Panc1 (cell line): ENCODE results near the gene SSR2. TPM values are rescaled to one million over a fixed set of nuclear protein-coding genes. Genes with fewer than 3 reads are reported as not detected.

Experiments used
- ATAC-seq: fragments of 200-7000 bp; cut with Tn5 transposase; 2 replicates; pipeline ENCODE4 v1.9.1; 2020; ENCODE audit warnings: mild to moderate bottlenecking, moderate library complexity
- BruUV-seq: library from RNA; stranded (reverse); fragments of 400-500 nt; replicated peaks from 2 replicates; lab custom pipeline; 2021; lab: Mats Ljungman, UMichigan
- CTCF ChIA-PET: fragments of 300-600 bp; sonication (Branson Sonifier 250); formaldehyde crosslinking; loops from one replicate; lab custom pipeline; 2022; ENCODE audit warnings: antibody characterized with exemption; lab: Charles Lee
- POLR2A ChIA-PET: fragments of 300-600 bp; sonication (Branson Sonifier 250); formaldehyde crosslinking; loops from one replicate; lab custom pipeline; 2022; ENCODE audit warnings: antibody characterized with exemption; lab: Charles Lee
- DNase-seq: peaks from one replicate; pipeline ENCODE4 v3.0.0-alpha.2; 2010; ENCODE audit warnings: low read depth, low spot score
- H3K27ac ChIP-seq: 2 replicates; pipeline ENCODE4 v1.5.1; 2011; ENCODE audit warnings: mild to moderate bottlenecking, low read length, inconsistent platforms
- H3K27me3 ChIP-seq: fragments of 200-500 bp; sonication (Bioruptor generic); 2 replicates; pipeline ENCODE4 v1.6.0; 2014; ENCODE audit warnings: low read length, inconsistent platforms; ENCODE audit not compliant: control insufficient read depth, insufficient read depth
- H3K36me3 ChIP-seq: fragments of 200-500 bp; sonication (Bioruptor generic); 2 replicates; pipeline ENCODE4 v1.5.1; 2014; ENCODE audit warnings: inconsistent platforms, mild to moderate bottlenecking, low read length, moderate library complexity; ENCODE audit not compliant: control insufficient read depth, insufficient read depth
- H3K4me1 ChIP-seq: 2 replicates; pipeline ENCODE4 v1.5.1; 2011; ENCODE audit warnings: inconsistent platforms, mild to moderate bottlenecking, low read length, moderate library complexity; ENCODE audit not compliant: control insufficient read depth, insufficient read depth
- H3K4me3 ChIP-seq, 2 experiments: 2 replicates each; pipeline ENCODE4 v1.5.1; 2011 to 2012; ENCODE audit warnings: low read depth in 2 of 2, low read length in 2 of 2, mild to moderate bottlenecking in 2 of 2, inconsistent platforms in 1 of 2, moderate library complexity in 1 of 2
- H3K9me3 ChIP-seq: fragments of 200-500 bp; sonication (Bioruptor generic); 2 replicates; pipeline ENCODE4 v1.5.1; 2014; ENCODE audit warnings: low read depth, mild to moderate bottlenecking, inconsistent platforms, low read length, moderate library complexity; ENCODE audit not compliant: control insufficient read depth, insufficient read depth
- POLR2AphosphoS5 ChIP-seq: IDR thresholded peaks from 2 replicates; pipeline ENCODE4 v1.6.1; 2012; ENCODE audit warnings: mild to moderate bottlenecking, low read depth, low read length, moderate library complexity
- SIN3A ChIP-seq: IDR thresholded peaks from 2 replicates; pipeline ENCODE4 v1.6.1; 2012; ENCODE audit warnings: low read depth, mild to moderate bottlenecking, low read length, moderate library complexity, borderline replicate concordance; ENCODE audit not compliant: insufficient read depth
- TCF7L2 ChIP-seq: IDR thresholded peaks from 2 replicates; pipeline ENCODE4 v1.6.1; 2011; ENCODE audit warnings: mild to moderate bottlenecking, low read depth, low read length, inconsistent platforms
- in situ Hi-C: cut with HindIII; loops from 2 replicates; pipeline ENCODE4 v1.10.0; 2016; ENCODE audit warnings: low sequenced_read_pairs, low pct_unique_long_range_greater_than_20kb
- intact Hi-C: fragments of 100-400 bp; cut with micrococcal nuclease; formaldehyde crosslinking; loops from one replicate; pipeline ENCODE4 v1.10.0; 2022; ENCODE audit not compliant: unreplicated experiment
- total RNA-seq: library from RNA; stranded (reverse); gene quantifications from one replicate; pipeline ENCODE4 v1.2.1, GENCODE V29; 2021; ENCODE audit not compliant: unreplicated experiment
- TF ChIP-seq, protein P1 (sequence below): fragments of 450-650 bp; IDR thresholded peaks from 2 replicates; pipeline ENCODE4 v1.5.1; 2017; ENCODE audit warnings: mild to moderate bottlenecking
- TF ChIP-seq, protein P2 (sequence below), 2 experiments: IDR thresholded peaks; 2 replicates each; pipeline ENCODE4 v1.6.1; 2011 to 2012; ENCODE audit warnings: low read depth in 2 of 2, control low read depth in 1 of 2, low read length in 1 of 2, mild to moderate bottlenecking in 1 of 2, moderate library complexity in 1 of 2; ENCODE audit not compliant: insufficient read depth in 1 of 2

SSR2 gene
- total RNA-seq, 1 experiment from 2014 or later, result 252 TPM

DNA sequence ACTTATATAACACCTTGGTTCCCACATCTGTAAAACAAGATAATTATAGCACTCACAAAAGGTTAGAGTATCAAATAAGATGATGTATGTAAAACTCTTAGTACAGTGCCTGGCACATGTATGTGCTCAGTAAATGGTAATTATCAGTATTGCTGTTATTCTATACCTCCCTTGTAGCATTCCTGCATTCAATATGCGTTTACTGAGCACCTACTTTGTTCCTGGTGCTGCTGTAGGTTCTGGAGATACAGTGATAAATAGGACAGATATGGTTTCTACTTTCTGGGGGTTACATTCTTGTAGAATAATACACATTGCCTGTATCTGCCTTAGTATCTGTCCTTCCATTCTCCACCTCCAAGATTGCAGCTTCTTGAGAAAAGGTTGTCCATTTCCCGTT lies 1.2 kb upstream of the SSR2 start:
- Histone ChIP-seq H3K36me3 (peaks cover 4% of the 10 kb centered on the region; the same call in 1 of the 2 replicates), H3K27me3 (no peaks in the 10 kb centered on the region), H3K4me3 (no peak overlapping the region), H3K9me3 (no peaks in the 10 kb centered on the region), H3K4me1 (peaks cover 6% of the 10 kb centered on the region; the same call in 1 of the 2 replicates), H3K27ac (no peak overlapping the region)
- CTCF ChIA-PET, result no interaction called here
- ATAC-seq (no peak), DNase-seq (no peak)
- BruUV-seq, result no TSS peak
- intact Hi-C loops, result no loop called here
- in situ Hi-C loops, result no loop called here
- POLR2A ChIA-PET, result no interaction called here
- TF ChIP-seq TCF7L2, result no peak
- TF ChIP-seq SIN3A, result no peak
- TF ChIP-seq, protein P1, sequence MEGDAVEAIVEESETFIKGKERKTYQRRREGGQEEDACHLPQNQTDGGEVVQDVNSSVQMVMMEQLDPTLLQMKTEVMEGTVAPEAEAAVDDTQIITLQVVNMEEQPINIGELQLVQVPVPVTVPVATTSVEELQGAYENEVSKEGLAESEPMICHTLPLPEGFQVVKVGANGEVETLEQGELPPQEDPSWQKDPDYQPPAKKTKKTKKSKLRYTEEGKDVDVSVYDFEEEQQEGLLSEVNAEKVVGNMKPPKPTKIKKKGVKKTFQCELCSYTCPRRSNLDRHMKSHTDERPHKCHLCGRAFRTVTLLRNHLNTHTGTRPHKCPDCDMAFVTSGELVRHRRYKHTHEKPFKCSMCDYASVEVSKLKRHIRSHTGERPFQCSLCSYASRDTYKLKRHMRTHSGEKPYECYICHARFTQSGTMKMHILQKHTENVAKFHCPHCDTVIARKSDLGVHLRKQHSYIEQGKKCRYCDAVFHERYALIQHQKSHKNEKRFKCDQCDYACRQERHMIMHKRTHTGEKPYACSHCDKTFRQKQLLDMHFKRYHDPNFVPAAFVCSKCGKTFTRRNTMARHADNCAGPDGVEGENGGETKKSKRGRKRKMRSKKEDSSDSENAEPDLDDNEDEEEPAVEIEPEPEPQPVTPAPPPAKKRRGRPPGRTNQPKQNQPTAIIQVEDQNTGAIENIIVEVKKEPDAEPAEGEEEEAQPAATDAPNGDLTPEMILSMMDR, result no peak
- TF ChIP-seq, protein P2, sequence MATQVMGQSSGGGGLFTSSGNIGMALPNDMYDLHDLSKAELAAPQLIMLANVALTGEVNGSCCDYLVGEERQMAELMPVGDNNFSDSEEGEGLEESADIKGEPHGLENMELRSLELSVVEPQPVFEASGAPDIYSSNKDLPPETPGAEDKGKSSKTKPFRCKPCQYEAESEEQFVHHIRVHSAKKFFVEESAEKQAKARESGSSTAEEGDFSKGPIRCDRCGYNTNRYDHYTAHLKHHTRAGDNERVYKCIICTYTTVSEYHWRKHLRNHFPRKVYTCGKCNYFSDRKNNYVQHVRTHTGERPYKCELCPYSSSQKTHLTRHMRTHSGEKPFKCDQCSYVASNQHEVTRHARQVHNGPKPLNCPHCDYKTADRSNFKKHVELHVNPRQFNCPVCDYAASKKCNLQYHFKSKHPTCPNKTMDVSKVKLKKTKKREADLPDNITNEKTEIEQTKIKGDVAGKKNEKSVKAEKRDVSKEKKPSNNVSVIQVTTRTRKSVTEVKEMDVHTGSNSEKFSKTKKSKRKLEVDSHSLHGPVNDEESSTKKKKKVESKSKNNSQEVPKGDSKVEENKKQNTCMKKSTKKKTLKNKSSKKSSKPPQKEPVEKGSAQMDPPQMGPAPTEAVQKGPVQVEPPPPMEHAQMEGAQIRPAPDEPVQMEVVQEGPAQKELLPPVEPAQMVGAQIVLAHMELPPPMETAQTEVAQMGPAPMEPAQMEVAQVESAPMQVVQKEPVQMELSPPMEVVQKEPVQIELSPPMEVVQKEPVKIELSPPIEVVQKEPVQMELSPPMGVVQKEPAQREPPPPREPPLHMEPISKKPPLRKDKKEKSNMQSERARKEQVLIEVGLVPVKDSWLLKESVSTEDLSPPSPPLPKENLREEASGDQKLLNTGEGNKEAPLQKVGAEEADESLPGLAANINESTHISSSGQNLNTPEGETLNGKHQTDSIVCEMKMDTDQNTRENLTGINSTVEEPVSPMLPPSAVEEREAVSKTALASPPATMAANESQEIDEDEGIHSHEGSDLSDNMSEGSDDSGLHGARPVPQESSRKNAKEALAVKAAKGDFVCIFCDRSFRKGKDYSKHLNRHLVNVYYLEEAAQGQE (IDR thresholded peaks at IDR 0.05; ENCODE audit: insufficient read depth in 1 of 2, low read depth in 2 of 2, low read length in 1 of 2), result no peak
- TF ChIP-seq POLR2AphosphoS5, result no peak

- ATAC-seq (no peak), DNase-seq (no peak)
- CTCF ChIA-PET, result no interaction called here
- no TSS peak for BruUV-seq
- intact Hi-C loops (no loop called here), in situ Hi-C loops (no loop called here)
- Histone ChIP-seq H3K27ac (no peak overlapping the region; the same call in 1 of the 2 replicates), H3K4me3 (peak overlapping the region; percentile 70 to 89), H3K4me1 (peaks cover 6% of the 10 kb centered on the region; the same call in 1 of the 2 replicates), H3K27me3 (no peaks in the 10 kb centered on the region), H3K36me3 (peaks cover 4% of the 10 kb centered on the region; the same call in 1 of the 2 replicates), H3K9me3 (no peaks in the 10 kb centered on the region)
- POLR2A ChIA-PET, result interaction anchor here (0.6 kb wide), 1 partner anchor 378 kb away, joined by 8 read pairs; no protein-coding TSS in a partner anchor
- TF ChIP-seq, protein P2 (IDR thresholded peaks at IDR 0.05; ENCODE audit: insufficient read depth in 1 of 2, low read depth in 2 of 2, low read length in 1 of 2), result no peak
- TF ChIP-seq, protein P1, result no peak
- no peak for TF ChIP-seq POLR2AphosphoS5
- peak; percentile 13 for TF ChIP-seq TCF7L2
- no peak for TF ChIP-seq SIN3A
Measured at GRCh38 chr1:156021093-156021428, 310 bp upstream of the SSR2 start.
